HUES64 (cell line): ENCODE results near the gene HMGXB3.

Experiments used
- H3K27ac ChIP-seq: 2 replicates; pipeline ENCODE4 v1.7.0; 2013; ENCODE audit warnings: low read depth, low read length, inconsistent platforms
- H3K27me3 ChIP-seq: 2 replicates; pipeline ENCODE4 v1.6.1; 2013; ENCODE audit warnings: mild to moderate bottlenecking, low read length; ENCODE audit not compliant: insufficient read depth
- H3K36me3 ChIP-seq: 2 replicates; pipeline ENCODE4 v1.6.1; 2013; ENCODE audit warnings: mild to moderate bottlenecking, low read length; ENCODE audit not compliant: insufficient read depth
- H3K4me1 ChIP-seq: 2 replicates; pipeline ENCODE4 v1.6.1; 2013; ENCODE audit warnings: mild to moderate bottlenecking, low read length, moderate library complexity; ENCODE audit not compliant: insufficient read depth
- H3K4me3 ChIP-seq: 2 replicates; pipeline ENCODE4 v1.5.1; 2013; ENCODE audit warnings: mild to moderate bottlenecking, low read length, moderate library complexity
- H3K9ac ChIP-seq: 2 replicates; pipeline ENCODE4 v1.6.1; 2013; ENCODE audit warnings: mild to moderate bottlenecking, low read depth, low read length
- H3K9me3 ChIP-seq: 2 replicates; pipeline ENCODE4 v1.6.1; 2013; ENCODE audit warnings: low read depth, low read length; ENCODE audit not compliant: insufficient read depth
- WGBS: fragments of 150-250, 120-280 bp; methylation state at CpG from one replicate; pipeline ENCODE4 v1.1.7; 2013; ENCODE audit warnings: missing lambda C conversion rate; 5-methylcytosine and 5-hydroxymethylcytosine counted together

HMGXB3 gene

DNA sequence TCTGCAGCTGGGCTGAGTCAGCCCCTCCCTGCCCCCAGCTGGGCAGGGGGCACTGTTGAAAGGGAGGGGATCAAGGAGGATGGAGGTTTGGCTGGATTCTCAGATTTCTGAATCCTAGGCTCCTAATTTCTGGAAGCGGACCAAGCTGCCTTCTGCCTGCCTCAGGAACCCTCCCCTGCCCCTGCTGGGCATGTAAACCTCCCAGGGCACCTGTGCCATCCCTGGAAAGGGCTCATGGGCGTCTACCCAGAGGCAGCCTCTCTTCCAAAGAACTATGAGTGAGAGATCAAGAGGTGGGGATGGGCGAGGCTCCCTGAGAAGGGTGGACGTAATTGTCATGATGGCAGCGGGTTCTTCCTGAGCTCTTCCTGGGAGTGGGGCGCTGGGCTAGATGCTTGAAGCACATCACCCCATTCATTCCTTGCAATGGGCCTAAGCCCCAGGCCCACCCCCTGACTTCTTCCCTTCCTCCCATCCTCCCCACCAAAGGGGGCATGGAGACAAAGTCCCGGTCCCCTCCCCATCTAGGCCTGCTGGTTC lies 64.2 kb downstream of the HMGXB3 start:
- Histone ChIP-seq H3K27ac (no peak overlapping the region), H3K9me3 (no peaks in the 10 kb centered on the region), H3K9ac (no peak overlapping the region), H3K4me1 (no peaks in the 10 kb centered on the region; the same call in 1 of the 2 replicates), H3K27me3 (no peaks in the 10 kb centered on the region), H3K4me3 (no peak overlapping the region), H3K36me3 (no peaks in the 10 kb centered on the region)
- WGBS = 87% methylated on average over 7 of the region's 7 CpGs

DNA sequence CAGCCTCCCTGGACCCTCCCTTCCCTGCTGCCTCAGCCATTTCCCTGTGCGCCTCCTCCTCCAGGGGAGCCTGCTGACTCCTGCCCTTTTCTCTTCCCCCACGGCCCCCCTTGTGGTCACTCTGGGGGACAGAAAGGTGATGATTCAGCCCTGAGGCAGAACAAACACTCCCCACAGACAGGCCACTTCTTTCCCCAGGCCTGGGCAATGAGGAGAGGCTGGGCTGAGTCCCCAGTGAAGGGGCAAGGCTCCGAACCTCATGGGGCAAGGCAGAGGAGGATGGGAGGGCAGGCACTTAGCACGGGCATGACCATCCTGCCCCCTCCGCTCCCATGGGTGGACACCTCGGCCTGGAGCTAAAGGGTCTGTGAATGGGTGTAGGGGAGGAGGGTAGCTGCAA lies 64.8 kb downstream of the HMGXB3 start:
- Histone ChIP-seq H3K27ac (no peak overlapping the region), H3K9me3 (no peaks in the 10 kb centered on the region), H3K36me3 (no peaks in the 10 kb centered on the region), H3K27me3 (no peaks in the 10 kb centered on the region), H3K4me1 (no peaks in the 10 kb centered on the region; the same call in 1 of the 2 replicates), H3K9ac (no peak overlapping the region), H3K4me3 (no peak overlapping the region)
- WGBS = 82% methylated on average over 6 of the region's 6 CpGs

DNA sequence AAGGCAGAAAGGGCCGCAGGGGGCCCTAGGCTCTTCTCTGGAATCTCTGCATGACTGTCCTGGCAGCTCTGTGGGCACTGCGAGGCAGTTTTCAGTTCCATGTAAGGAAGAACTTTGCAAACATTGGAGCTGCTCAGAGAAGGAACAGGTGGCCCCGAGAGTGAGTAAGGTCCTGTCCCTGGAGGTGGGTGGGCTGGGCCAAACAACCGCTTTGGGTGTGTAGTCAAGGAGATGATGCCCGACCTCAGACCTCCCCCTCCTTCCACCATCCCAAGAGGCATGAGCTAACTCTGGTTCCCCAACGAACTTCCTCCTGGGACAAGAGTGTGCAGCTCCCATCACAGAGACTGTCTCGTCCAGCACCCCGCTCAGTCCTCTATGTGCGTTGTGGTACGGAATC lies 65.3 kb downstream of the HMGXB3 start:
- Histone ChIP-seq H3K9ac (no peak overlapping the region), H3K9me3 (no peaks in the 10 kb centered on the region), H3K36me3 (no peaks in the 10 kb centered on the region), H3K27me3 (no peaks in the 10 kb centered on the region), H3K4me1 (no peaks in the 10 kb centered on the region; the same call in 1 of the 2 replicates), H3K27ac (no peak overlapping the region), H3K4me3 (no peak overlapping the region)
- 88% methylated on average over 10 of the region's 10 CpGs for whole genome bisulfite sequencing

DNA sequence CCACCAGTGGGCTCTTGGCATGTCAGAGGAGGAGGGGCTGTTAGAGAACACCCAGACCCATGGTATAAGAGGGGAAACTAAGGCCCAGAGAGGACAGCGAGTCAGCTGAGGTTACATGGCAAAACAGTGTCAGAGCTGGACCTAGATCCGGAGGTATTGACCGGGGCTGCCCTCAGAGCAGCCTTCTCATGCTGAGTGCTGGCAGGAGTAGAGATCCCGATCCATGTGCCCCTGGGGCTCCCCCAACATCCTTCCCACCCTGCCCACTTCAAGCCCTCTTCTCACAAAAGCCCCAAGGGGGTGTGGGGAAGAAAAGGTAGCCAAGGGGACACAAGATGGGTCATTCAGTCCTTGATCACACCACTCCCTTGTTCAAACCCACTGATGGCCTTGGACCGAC lies 65.9 kb downstream of the HMGXB3 start:
- no peaks in the 10 kb centered on the region for H3K36me3 ChIP-seq
- H3K9ac ChIP-seq = no peak overlapping the region
- no peaks in the 10 kb centered on the region for H3K27me3 ChIP-seq
- H3K27ac ChIP-seq = no peak overlapping the region
- no peaks in the 10 kb centered on the region for H3K9me3 ChIP-seq
- H3K4me1 ChIP-seq = no peaks in the 10 kb centered on the region; the same call in 1 of the 2 replicates
- 95% methylated on average over 5 of the region's 5 CpGs for WGBS
- no peak overlapping the region for H3K4me3 ChIP-seq

DNA sequence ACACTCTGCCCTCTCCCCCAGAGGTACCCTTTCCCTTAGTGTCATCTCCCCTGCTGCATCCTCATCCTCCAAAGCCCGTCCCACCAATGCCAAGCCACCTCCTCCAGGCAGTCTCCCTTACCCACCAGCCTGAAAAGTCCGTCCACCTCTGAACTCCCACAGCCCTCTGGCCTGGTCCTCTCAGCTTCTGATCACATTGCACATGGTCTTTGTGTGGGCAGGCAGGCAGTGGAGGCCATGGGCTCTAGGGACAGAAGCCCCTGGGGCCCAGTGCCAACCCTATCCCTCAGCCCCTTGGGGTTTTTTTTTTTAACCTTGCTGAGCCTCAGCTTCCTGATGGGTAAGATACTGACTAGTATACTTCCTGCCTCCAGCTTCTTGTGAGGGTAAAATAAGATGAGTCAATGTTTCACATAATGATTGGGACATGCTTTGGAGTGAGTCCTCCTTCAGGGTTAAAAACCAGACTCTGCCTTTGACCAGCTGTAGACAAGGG lies 66.4 kb downstream of the HMGXB3 start:
- H3K27ac ChIP-seq = no peak overlapping the region
- H3K27me3 ChIP-seq = no peaks in the 10 kb centered on the region
- H3K36me3 ChIP-seq = no peaks in the 10 kb centered on the region
- H3K9me3 ChIP-seq = no peaks in the 10 kb centered on the region
- WGBS = 92% methylated on average over 2 of the region's 2 CpGs
- H3K4me1 ChIP-seq = no peaks in the 10 kb centered on the region; the same call in 1 of the 2 replicates
- no peak overlapping the region for H3K9ac ChIP-seq
- H3K4me3 ChIP-seq = no peak overlapping the region

DNA sequence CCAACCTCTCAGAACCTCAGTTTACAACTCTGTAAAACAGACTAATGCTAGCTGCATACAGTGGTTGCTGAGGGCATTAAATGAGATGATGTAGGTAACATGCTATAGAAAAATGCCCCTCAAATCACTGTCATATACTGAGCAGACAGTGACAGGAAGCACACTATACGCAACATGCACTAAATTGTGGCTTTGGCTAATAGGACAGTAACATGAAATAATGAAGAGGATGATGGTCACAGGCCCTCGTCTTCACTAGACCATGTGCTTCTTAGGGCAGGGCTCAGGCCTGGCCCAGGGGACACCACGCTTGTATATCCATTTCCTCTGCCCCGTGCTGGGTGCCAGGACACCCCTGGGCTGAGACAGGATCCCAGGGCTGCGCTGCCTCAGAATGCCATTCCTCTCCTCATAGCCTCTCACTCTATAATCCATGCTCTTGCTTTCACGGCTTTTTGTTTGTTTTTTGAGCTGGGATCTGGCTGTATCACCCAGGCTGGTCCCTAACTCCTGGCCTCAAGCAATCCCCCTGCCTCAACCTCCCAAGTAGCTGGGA lies 66.9 kb downstream of the HMGXB3 start:
- Histone ChIP-seq H3K4me1 (no peaks in the 10 kb centered on the region; the same call in 1 of the 2 replicates), H3K9ac (no peak overlapping the region), H3K36me3 (no peaks in the 10 kb centered on the region), H3K27me3 (no peaks in the 10 kb centered on the region), H3K9me3 (no peaks in the 10 kb centered on the region), H3K27ac (no peak overlapping the region), H3K4me3 (no peak overlapping the region)
- WGBS = 96% methylated on average over 6 of the region's 6 CpGs

DNA sequence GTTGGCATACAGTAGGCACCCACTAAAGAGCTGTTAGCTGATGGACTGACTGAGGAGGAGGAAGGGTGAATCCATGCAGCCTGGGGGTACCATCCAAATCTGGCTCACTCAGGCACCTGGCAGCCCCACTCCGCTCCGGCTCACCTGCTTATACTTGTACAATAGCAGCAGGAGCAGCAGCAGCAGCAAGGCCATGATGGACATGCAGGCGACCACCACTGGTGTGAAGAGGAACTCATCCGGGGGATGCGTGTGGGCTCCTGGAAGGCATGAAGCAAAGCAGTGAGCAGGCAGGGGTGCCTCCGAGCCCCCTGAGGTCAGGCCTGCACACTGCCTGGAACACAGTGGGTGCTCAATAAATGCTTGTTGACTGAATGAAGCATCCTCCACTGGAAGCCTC lies 67.5 kb downstream of the HMGXB3 start:
- 95% methylated on average over 6 of the region's 6 CpGs for WGBS
- Histone ChIP-seq H3K4me1 (no peaks in the 10 kb centered on the region; the same call in 1 of the 2 replicates), H3K27me3 (no peaks in the 10 kb centered on the region), H3K27ac (no peak overlapping the region), H3K9me3 (no peaks in the 10 kb centered on the region), H3K9ac (no peak overlapping the region), H3K4me3 (no peak overlapping the region), H3K36me3 (no peaks in the 10 kb centered on the region)

DNA sequence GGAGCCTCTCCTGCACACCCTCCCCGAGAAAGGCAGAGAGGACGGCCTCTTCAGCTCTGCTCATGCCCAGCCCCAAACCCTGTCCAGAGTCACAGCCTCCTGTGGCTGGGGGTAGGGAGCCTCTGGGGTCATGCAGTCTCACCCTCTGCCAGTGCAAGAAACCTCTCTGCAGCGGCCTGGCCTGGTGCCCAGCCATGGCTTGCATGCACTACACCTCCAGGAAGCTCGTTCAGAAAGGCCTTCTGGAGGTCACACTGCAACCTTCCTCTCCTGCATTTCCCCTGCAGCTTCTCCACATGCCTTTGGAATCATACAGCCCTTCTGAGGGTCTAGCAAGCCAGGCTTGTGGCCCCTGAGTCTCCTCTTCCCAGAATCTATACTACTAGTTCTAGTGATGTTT lies 67.9 kb downstream of the HMGXB3 start:
- H3K4me3 ChIP-seq = no peak overlapping the region
- H3K27me3 ChIP-seq = no peaks in the 10 kb centered on the region
- no peaks in the 10 kb centered on the region for H3K36me3 ChIP-seq
- H3K9ac ChIP-seq = no peak overlapping the region
- H3K4me1 ChIP-seq = no peaks in the 10 kb centered on the region; the same call in 1 of the 2 replicates
- WGBS = 87% methylated on average over 4 of the region's 4 CpGs
- no peaks in the 10 kb centered on the region for H3K9me3 ChIP-seq
- H3K27ac ChIP-seq = no peak overlapping the region

DNA sequence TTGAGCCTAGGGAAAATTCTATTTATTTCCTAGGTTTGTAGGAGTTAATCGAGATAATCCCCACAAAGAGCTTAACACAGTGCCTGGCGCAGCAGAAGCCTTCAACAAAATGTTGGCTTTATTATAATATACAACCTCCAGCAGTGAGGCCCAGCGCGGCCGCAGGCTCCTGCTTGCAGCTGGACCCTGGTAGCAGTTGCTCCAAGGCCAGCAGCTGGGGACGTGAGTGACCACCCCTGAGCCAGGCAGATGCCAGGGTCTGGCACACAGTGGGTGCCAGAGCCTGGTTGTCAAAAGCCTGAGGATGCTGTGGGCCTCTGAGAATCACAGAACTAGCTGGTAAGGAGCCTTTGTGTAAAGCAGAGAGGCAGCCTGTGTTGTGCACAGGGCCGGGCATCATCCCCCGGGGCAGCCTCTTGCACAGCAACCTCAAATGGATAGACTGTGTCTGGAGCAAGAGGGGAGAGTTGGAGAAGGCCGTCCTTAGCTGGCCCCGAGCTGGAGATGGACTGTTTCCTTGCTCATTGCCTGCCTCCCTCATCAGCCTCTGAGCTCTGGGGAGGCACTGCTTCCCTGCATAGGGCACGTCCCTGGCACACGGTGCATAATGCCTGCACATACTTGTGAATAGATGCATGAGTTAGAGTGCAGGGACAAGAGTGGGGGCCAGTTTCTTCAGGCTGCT lies 68.6 kb downstream of the HMGXB3 start:
- Histone ChIP-seq H3K9me3 (no peaks in the 10 kb centered on the region), H3K27ac (no peak overlapping the region), H3K4me1 (no peaks in the 10 kb centered on the region; the same call in 1 of the 2 replicates), H3K9ac (no peak overlapping the region), H3K27me3 (no peaks in the 10 kb centered on the region), H3K36me3 (no peaks in the 10 kb centered on the region), H3K4me3 (no peak overlapping the region)
- WGBS = 92% methylated on average over 12 of the region's 12 CpGs

DNA sequence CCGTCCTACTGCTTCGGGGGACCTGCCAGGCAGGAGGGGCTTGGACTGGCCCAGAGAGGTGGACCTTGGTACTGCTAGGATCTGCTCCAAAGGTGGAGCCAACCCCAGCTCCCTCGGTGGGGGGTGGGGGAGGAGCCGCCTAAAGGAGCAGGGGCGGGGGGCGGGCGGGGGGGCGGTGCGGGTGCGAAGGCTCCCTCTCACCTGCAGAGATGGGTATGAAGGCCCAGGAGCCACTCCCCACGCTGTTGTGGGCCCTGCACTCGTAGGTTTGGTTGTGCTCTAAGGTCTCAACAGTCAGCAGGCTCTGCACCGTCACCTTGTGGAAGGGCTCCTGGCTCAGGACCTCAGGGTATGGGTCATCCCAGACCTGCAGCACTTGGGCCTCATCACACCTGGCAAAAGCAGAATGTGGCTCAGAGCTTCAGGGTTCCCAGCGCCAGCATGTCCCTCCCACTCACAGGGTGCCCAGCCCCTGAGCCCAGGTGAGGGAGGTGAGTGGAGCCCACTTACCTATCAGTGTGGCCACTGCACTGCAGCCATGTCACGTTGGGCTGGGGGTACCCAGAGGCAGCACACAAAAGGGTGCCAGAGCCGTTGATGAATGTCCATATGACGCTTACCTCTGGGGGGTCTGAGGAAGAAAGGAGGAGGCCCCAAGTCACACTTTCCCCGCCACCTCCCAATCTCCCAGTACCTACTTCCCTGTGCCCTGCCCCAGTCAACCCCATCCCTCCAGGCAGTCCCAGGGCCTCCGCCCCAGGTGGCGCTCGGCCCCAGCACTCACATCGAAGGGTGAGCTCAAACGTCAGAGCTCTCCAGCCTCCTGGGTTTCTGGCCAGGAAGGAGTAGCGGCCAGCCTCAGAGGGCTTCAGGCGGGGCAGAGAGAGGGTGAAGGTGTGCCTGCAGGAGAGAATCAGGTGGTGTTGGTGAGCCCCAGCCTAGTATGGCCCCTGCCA lies 69.4 kb downstream of the HMGXB3 start:
- H3K4me3 ChIP-seq = no peak overlapping the region
- H3K27me3 ChIP-seq = no peaks in the 10 kb centered on the region
- no peak overlapping the region for H3K27ac ChIP-seq
- no peaks in the 10 kb centered on the region for H3K9me3 ChIP-seq
- H3K4me1 ChIP-seq = no peaks in the 10 kb centered on the region; the same call in 1 of the 2 replicates
- H3K9ac ChIP-seq = no peak overlapping the region
- WGBS = 77% methylated on average over 23 of the region's 25 CpGs
- H3K36me3 ChIP-seq = no peaks in the 10 kb centered on the region

DNA sequence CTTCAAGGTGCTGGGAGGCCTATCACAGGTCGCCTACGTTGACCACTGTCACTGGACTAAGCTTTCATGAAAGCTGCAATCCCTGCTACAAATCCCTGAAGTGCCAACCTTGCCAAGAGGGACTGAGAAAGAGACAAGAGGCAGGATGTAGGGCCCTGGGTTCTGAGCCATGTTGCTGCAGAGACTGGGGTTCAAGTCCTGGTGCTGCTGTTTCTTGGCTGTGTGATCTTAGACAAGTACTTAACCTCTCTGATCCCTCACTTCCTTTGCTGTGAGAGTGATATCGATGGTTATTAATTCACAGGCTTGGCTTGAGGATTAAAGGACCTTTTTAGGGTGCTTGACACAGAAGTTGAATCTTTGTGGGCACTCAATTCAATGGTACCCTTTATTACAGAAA lies 70.3 kb downstream of the HMGXB3 start:
- no peaks in the 10 kb centered on the region for H3K9me3 ChIP-seq
- no peak overlapping the region for H3K9ac ChIP-seq
- H3K36me3 ChIP-seq = no peaks in the 10 kb centered on the region
- H3K4me3 ChIP-seq = no peak overlapping the region
- no peaks in the 10 kb centered on the region for H3K4me1 ChIP-seq
- no peaks in the 10 kb centered on the region for H3K27me3 ChIP-seq
- no peak overlapping the region for H3K27ac ChIP-seq
- 86% methylated on average over 3 of the region's 3 CpGs for WGBS
